Lower lobe of right lung (tissue), 2 donors: Measurements from ENCODE around the gene C2orf78. TPM values are rescaled to one million over a fixed set of nuclear protein-coding genes. Genes with fewer than 3 reads are reported as not detected.
"Not testable (repeated sequence)": the region's sequence is repeated elsewhere in the genome, so short reads cannot be mapped to it uniquely, and the experiment has no call there.

Source experiments
- ATAC-seq, 2 donors: fragments of 200-7000 bp; cut with Tn5 transposase; one replicate each; pipeline ENCODE4 v1.9.1; 2020 to 2022; ENCODE audit warnings: mild to moderate bottlenecking in 2 of 2, moderate library complexity in 2 of 2
- DNase-seq: peaks from one replicate; pipeline ENCODE4 v3.0.0-alpha.2; 2020
- H3K27ac ChIP-seq: fragments of 200-600 bp; one replicate; pipeline ENCODE4 v1.8.0; 2022
- H3K27me3 ChIP-seq: fragments of 200-600 bp; one replicate; pipeline ENCODE4 v1.8.0; 2022; ENCODE audit warnings: low read depth
- H3K36me3 ChIP-seq: fragments of 200-600 bp; one replicate; pipeline ENCODE4 v1.8.0; 2022; ENCODE audit warnings: mild to moderate bottlenecking
- H3K4me1 ChIP-seq: fragments of 200-600 bp; one replicate; pipeline ENCODE4 v1.8.0; 2022
- H3K4me3 ChIP-seq: fragments of 200-600 bp; one replicate; pipeline ENCODE4 v1.8.0; 2022; ENCODE audit warnings: mild to moderate bottlenecking
- H3K9me3 ChIP-seq: fragments of 200-600 bp; one replicate; pipeline ENCODE4 v1.8.0; 2022
- CTCF ChIP-seq: fragments of 200-600 bp; IDR thresholded peaks from one replicate; pipeline ENCODE4 v1.8.0; 2022; ENCODE audit warnings: antibody characterized with exemption, mild to moderate bottlenecking
- intact Hi-C: fragments of 100-400 bp; cut with DNase I; formaldehyde crosslinking; loops from one replicate; pipeline ENCODE4 v1.11.0; 2022
- long read RNA-seq: library from polyadenylated mRNA; unstranded; transcript quantifications from one replicate; pipeline ENCODE4 v2.0.0, GENCODE V29; 2021
- total RNA-seq: library from RNA; stranded (reverse); fragmentation: NEBNext Ultra II Directional; extraction: Animal tissue kit (Norgen Biotek cat#: 25700); gene quantifications from one replicate; pipeline ENCODE4 v1.2.1, GENCODE V29; 2021
- donor health status: DM: no; HTN: yes; CAD: no; lungs with severe emphysema.

The C2orf78 gene
- total RNA-seq = not detected
- long read RNA-seq = 0 reads

- intact Hi-C loops, H3K27ac ChIP-seq, ATAC-seq, H3K27me3 ChIP-seq, H3K4me3 ChIP-seq, H3K36me3 ChIP-seq, H3K9me3 ChIP-seq, H3K4me1 ChIP-seq, DNase-seq: not testable (repeated sequence)
Observed at GRCh38 chr2:73783883-73784282, at the start of gene C2orf78. TSS of gene C2orf78 (plus strand) at chr2:73784183. CDS start at chr2:73784310, 127 bp downstream.

GRCh38 chr2:73736378-73736777, 47.6 kb upstream of the C2orf78 start:
- intact Hi-C loops = no loop called here
- no peak for TF ChIP-seq CTCF
- Histone ChIP-seq H3K9me3 (no peaks in the 10 kb centered on the region), H3K27me3 (no peaks in the 10 kb centered on the region), H3K27ac (peak overlapping the region; percentile 80), H3K4me1 (peaks cover 11% of the 10 kb centered on the region), H3K4me3 (peak overlapping the region; percentile 91), H3K36me3 (peaks cover 33% of the 10 kb centered on the region)
- ATAC-seq = no peak
- DNase-seq = no peak

GRCh38 chr2:73736855-73737779, 46.9 kb upstream of the C2orf78 start, which contains the start of gene TPRKB:
TSS of gene TPRKB (minus strand) at chr2:73737345. CDS start at chr2:73734569, 2,776 bp downstream.
- H3K36me3 ChIP-seq = peaks cover 32% of the 10 kb centered on the region
- DNase-seq = peak; percentile 96
- peaks cover 11% of the 10 kb centered on the region for H3K4me1 ChIP-seq
- intact Hi-C loops = no loop called here
- no peak for TF ChIP-seq CTCF
- peak within 1 kb of the TSS; percentile 91 for H3K4me3 ChIP-seq
- ATAC-seq = peak; percentile 100
- no peaks in the 10 kb centered on the region for H3K27me3 ChIP-seq
- H3K9me3 ChIP-seq = no peaks in the 10 kb centered on the region
- H3K27ac ChIP-seq = peak within 1 kb of the TSS; percentile 80

- H3K27ac ChIP-seq = no peak overlapping the region
- no peak for TF ChIP-seq CTCF
- H3K4me1 ChIP-seq = peaks cover 11% of the 10 kb centered on the region
- ATAC-seq (no peak), DNase-seq (no peak)
- peaks cover 16% of the 10 kb centered on the region for H3K36me3 ChIP-seq
- no peaks in the 10 kb centered on the region for H3K27me3 ChIP-seq
- H3K9me3 ChIP-seq = no peaks in the 10 kb centered on the region
- intact Hi-C loops = no loop called here
- H3K4me3 ChIP-seq = no peak overlapping the region
Observed at GRCh38 chr2:73739101-73739500, 44.9 kb upstream of the C2orf78 start.

- TF ChIP-seq CTCF = no peak
- intact Hi-C loops = no loop called here
- no peak for ATAC-seq
Observed at GRCh38 chr2:73740767-73741166, 43.2 kb upstream of the C2orf78 start.

More at GRCh38 chr2:73740767-73741166, 43.2 kb upstream of the C2orf78 start:
- H3K36me3 ChIP-seq = peaks cover 18% of the 10 kb centered on the region
- DNase-seq = no peak
- no peak overlapping the region for H3K4me3 ChIP-seq
- H3K9me3 ChIP-seq = no peaks in the 10 kb centered on the region
- H3K27me3 ChIP-seq = no peaks in the 10 kb centered on the region
- H3K27ac ChIP-seq = no peak overlapping the region
- H3K4me1 ChIP-seq = peaks cover 11% of the 10 kb centered on the region
